Left ventricle myocardium superior (tissue), 1 donor: ENCODE data around the gene ERC2. TPM values are rescaled to one million over a fixed set of nuclear protein-coding genes. Genes with fewer than 3 reads are reported as not detected.

ENCODE experiments used
- ATAC-seq: fragments of 200-7000 bp; cut with Tn5 transposase; one replicate; pipeline ENCODE4 v1.9.1; 2020; ENCODE audit warnings: mild to moderate bottlenecking, moderate library complexity
- DNase-seq: peaks from one replicate; pipeline ENCODE4 v3.0.0-alpha.2; 2020
- intact Hi-C: fragments of 100-400 bp; cut with micrococcal nuclease; formaldehyde crosslinking; loops from one replicate; pipeline ENCODE4 v1.11.0; 2022
- total RNA-seq: library from RNA; stranded (reverse); fragmentation: NEBNext Ultra II Directional; extraction: Animal tissue kit (Norgen Biotek cat#: 25700); gene quantifications from one replicate; pipeline ENCODE4 v1.2.1, GENCODE V29; 2021
- donor health status: DM: no; HTN: yes; CAD: no; lungs with severe emphysema.

Gene ERC2
- total RNA-seq, 1 donor from 2014 or later = 0.94 TPM

DNA sequence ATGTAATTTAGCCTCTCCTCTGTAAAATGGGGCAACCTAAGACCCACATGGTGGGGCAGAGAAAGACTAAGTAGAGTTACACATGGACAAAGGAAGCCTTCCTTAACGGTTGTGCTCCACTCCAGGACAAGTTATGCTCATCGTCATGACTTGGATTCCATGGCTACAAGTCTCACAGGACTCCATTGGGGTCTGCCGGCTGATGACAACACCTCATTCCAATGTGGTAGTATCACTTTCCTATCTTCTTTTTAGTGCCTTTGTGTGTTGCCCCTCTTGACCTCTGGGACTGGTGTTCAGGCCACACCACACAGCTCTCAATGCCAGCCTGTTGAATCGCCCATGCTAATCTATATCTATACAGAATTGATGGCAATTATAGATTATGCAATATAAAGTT, 799.9 kb downstream of the ERC2 start:
- DNase-seq (no peak), ATAC-seq (no peak)
- intact Hi-C loops = no loop called here

DNA sequence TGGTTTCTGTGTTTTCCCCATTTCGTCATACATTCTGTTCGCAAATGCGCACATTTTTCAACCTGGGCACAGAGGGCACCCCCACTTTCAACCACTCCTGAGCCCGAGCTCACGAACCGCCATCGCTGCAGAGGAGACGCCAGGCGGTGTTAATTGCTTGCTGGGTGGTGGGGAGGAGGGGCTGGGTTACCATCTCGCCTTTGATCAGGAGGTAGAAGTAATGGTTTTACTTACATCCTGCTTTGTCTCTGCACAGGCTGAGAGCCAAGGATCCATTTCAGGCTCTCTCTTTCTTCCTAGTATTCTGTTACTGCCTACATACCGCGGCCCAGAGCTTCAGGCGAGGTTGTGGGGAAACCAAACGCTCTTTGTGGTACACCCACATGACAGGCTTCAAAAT, 803.9 kb downstream of the ERC2 start:
- intact Hi-C loops = no loop called here
- ATAC-seq (no peak), DNase-seq (no peak)

DNA sequence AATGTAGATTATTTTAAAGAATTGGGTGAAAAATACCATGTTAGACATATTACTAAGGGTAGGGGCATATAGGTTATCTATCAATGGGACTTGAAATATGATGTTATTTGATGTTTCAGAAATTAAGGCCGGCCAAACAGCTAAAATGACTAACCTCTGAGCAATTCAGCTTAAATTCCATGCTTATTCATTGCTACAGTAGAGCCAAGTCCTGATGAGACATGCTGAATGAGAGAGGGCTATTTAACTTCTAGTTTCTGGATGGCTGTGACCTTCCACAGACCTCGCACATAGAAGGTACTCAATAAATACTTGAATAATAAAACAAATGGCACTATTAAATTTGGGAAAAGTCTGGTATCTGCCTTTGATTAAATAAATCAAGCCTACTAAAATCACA, 805.6 kb downstream of the ERC2 start:
- intact Hi-C loops = no loop called here
- ATAC-seq (no peak), DNase-seq (no peak)

- DNase-seq (no peak), ATAC-seq (no peak)
- intact Hi-C loops = no loop called here
Measured at GRCh38 chr3:55661571-55661970, 806.7 kb downstream of the ERC2 start.

- no peak for ATAC-seq
- DNase-seq = no peak
- intact Hi-C loops = no loop called here
Measured at GRCh38 chr3:55661141-55661540, 807.1 kb downstream of the ERC2 start.

DNA sequence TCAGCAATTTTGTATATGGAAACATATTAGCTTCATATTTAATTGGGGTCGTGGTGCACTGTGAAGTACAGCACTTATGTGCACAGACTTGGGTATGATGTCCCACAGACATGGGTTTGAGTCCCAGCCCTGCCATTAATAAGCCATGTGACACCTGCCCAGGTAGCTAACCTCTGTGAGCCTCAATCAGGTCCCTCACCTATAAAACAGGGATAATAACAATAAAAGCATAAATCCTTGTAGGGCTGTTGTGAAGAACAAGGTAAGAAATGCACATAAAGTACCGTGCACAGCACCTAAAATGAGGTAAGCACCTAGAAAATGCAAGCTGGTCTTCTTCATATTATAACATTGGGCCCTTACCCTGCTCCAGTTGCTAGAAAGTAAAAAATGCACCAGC, 807.6 kb downstream of the ERC2 start:
- no peak for DNase-seq
- ATAC-seq = no peak
- intact Hi-C loops = no loop called here

- DNase-seq (no peak), ATAC-seq (no peak)
- intact Hi-C loops = no loop called here
Measured at GRCh38 chr3:55659701-55660100, 808.6 kb downstream of the ERC2 start.

DNA sequence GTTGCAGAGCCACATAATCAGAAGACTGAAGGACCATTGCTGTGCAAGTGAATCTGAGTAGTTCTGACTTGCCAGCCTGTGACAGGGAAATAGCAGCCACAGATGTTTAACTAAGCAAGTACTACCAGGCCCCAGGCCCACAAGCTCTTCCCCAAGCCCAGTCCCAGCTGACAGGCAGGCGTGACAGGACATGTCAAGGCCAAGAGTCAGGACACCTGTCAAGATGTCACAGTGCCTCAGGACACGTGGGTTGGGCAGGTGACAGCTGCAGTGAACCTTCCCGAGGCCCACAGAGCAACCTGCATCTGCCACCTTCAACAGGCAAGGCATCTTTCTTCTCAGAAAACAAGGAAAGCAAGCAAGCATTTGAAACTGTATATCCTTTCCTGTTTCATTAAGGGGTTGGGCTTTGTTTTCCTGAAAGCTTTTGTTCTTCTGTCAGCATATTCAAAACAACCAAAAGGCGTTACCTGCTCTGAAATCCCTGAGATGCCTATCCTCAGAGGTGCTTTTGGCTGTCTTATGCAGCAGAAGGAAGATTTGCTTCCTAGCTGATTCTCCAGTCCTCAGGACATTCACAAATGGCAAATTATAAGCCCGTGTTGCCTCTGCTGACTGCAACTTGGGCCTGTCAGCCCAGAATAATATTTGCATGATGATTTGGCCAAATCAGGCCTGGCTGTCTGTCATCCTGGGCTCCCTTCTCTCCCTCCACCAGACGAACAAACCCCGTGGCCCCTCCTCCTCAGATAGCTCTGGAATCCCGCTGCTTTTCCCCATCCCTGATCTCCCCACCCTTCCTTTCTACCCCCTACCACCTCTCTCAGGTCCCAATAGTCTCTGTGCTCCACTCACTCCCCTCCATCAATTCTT, 809.3 kb downstream of the ERC2 start:
- no peak for DNase-seq
- no peak for ATAC-seq
- intact Hi-C loops = no loop called here

GRCh38 chr3:55658270-55658669, 810.0 kb downstream of the ERC2 start:
- intact Hi-C loops = no loop called here

GRCh38 chr3:55655544-55655943, 812.7 kb downstream of the ERC2 start:
- DNase-seq = no peak
- intact Hi-C loops = no loop called here

More at GRCh38 chr3:55658270-55658669, 810.0 kb downstream of the ERC2 start:
- DNase-seq (no peak), ATAC-seq (no peak)

DNA sequence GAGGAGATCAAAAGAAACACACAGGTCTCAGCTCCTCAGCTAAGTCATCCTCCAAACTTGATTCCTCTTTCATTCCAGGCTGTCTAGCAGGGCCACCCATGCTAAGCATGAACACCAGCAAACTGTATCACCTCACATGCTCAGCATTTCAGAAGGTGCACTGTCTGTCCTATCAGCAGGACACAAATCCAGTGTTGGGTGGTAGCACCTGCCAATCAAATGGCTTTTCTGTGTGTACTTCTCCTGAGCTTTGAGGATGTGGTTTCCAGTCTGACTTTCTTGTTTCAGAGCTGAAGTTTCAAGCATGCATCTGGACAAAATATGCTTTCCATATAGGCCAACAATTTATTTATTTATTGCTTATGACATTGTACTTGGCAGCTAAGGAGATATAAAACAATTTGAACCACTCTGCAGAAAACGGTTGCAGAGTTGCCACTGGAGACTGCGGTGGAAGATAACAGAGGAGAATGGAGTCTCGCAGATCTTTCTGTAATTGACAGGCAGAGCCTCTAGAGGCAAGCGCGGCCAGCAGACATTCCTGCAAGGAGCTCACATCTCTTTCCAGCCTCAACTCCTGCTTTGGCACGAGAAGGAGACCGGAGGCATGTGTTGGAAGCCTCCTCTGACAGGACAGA, 814.0 kb downstream of the ERC2 start:
- intact Hi-C loops = no loop called here
- DNase-seq (no peak), ATAC-seq (no peak)

More at GRCh38 chr3:55655544-55655943, 812.7 kb downstream of the ERC2 start:
- no peak for ATAC-seq

DNA sequence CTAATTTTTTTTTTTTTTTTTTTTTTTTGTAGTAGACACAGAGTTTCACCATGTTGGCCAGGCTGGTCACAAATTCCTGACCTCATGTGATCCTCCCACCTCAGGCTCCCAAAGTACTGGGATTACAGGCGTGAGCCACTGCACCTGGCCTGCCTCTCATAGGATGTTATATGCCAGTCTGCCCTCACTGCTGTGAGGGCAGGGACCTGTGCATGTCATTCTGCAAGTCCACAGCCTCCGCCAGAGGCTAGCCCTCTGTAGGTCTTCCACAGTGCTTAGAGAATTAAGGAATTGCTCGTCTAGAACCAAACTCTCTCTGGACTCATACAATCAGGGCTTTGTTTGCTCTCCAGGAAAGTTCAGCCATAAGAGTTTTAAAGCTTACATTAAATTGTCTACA, 817.3 kb downstream of the ERC2 start:
- no peak for ATAC-seq
- intact Hi-C loops = no loop called here

DNA sequence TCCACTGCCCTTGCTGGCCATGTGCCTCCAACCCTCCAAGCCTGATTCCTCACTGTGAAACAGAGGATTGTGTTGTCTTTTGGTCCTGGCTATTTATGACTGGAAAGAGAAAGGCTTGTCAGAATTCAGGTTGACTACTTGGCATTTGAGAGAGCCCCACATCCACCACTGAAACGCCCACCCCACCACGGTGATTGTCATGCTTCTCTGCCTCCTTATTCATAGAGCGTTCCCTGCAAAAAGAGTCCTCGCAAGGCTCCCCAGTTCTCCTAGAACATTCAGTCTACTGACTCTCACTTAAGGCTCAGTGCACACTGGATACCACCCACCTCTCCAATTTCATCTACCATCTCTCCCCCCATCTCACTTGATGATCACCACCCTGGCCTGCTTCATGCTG, 818.3 kb downstream of the ERC2 start:
- no peak for DNase-seq
- intact Hi-C loops = no loop called here
- peak; percentile 13 for ATAC-seq

More for the DNA sequence above, 817.3 kb downstream of the ERC2 start:
- no peak for DNase-seq

DNA sequence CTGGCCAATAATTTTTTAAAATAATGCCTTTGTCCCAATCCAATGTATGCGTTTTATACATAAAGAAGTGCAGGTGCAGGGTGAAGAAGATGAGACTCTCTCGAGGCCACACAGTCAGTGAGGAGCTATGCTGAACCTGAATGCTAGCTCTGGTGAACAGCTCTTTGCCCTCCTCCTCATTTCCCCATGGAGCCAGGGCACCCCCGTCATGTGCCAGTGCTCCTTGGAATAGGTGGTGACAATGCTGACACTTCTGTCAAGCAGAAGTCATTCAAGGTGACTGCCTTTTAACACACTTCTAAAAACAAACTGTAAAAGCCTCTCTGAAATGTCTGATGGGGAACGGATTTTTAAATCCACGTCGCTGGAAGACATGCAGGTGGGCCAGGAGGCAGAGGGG, 818.7 kb downstream of the ERC2 start:
- intact Hi-C loops = no loop called here
- ATAC-seq = peak; percentile 52

DNA sequence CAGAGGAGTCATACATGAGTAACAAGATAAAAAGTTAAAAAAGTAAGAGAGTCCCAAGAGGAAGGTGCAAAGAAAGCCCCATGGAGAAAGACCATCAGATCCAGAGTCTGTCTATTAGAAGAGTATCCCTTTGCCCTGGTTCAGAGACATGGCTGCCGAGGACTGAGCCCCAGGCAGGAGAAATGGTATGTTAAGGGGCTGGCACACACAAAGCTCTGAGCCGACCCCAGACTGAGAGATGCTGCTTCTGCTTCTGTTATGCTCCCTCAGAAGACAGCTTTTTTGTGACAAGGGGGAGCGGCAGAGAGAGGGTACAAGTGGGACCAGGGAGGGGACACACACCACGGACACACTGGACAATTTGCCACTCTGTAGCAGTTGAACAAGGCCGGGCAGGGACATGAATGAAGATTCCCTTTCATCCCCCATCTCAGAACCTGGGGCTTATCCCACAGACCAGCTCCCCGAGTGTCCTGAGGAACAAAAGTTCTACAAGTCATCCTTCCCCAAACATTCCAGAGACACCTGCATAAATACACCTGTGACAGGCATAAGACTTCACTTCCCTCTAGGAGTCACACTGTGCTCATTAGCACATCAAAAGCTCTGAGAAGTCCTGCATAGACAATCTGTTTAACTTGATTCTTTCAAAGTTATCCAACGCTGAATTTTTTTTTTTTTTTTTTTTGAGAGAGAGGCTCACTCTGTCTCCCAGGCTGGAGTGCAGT, 819.5 kb downstream of the ERC2 start:
- intact Hi-C loops = no loop called here
- DNase-seq (no peak), ATAC-seq (no peak)

More for the DNA sequence above, 818.7 kb downstream of the ERC2 start:
- peak; percentile 31 for DNase-seq

DNA sequence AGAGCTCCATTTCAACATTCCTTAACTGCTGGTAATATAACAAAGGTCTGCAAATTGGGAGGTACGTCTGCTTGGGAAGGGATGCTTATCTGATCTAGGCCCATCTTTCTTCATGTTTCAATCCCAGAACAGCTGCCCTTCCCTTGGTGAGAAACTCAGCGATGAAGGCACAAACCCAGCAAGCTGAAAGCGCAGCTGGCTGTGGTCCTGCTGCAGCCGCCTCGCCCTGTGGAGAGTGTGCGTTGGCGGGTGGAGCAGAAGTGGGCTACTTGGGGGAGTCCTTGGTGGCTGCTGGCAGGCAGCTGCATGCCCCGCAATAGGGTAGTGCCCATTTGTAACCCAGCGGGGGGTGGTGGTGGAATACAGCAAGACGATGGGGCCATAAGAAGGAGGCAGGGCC, 820.6 kb downstream of the ERC2 start:
- intact Hi-C loops = no loop called here
- DNase-seq = no peak
- no peak for ATAC-seq

GRCh38 chr3:55647063-55647462, 821.2 kb downstream of the ERC2 start:
- ATAC-seq = no peak
- DNase-seq = no peak
- intact Hi-C loops = no loop called here

DNA sequence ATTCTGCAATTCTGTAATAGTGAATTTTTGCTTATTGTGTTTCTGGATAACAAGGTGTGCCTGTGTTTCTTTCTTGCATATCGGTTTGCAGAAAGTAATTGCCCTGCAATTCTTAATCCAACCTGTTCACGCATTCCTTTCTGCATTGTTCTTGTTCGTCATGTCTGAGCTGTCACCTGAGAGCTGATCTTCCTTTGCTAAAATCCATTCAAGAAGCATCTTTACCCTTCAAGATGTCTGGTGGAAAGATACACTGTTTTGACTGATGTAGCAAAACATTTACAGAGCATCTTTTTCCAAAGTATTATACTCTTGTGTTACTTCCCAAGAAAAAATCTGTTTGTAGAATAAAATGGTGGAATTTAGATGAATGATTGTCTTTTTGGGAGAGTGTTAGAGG, 822.1 kb downstream of the ERC2 start:
- no peak for ATAC-seq
- intact Hi-C loops = no loop called here
- DNase-seq = no peak

GRCh38 chr3:55645422-55645821, 822.8 kb downstream of the ERC2 start:
- ATAC-seq (no peak), DNase-seq (no peak)
- intact Hi-C loops = no loop called here

DNA sequence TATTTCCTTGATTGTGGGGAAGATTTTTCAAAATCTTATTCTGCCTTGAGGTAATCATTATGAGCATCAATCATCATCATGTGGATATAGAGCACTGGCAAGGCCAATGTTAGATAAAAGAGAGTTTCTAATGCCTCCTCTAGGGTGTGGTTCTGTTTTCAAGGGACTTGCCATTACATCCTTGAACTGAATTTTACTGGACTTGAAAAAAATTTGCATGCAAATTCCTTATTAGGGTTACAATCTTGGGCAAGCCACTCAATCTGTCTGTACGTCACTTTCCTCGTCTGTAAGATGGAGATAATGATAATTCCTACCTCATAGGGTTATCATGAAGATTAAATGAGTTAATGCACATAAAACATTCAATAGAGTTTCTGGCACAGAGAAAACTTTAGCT, 825.0 kb downstream of the ERC2 start:
- DNase-seq (no peak), ATAC-seq (no peak)
- intact Hi-C loops = no loop called here
